WTC11 (cell line): ENCODE data around the gene GPD1.

Experiments used
- AR ChIP-seq: fragments of 250-450 bp; sonication (Bioruptor Pico); IDR thresholded peaks from 2 replicates; pipeline ENCODE4 v1.9.0; 2021; ENCODE audit warnings: mild to moderate bottlenecking
- ATF3 ChIP-seq: sonication (generic); formaldehyde crosslinking; conservative IDR thresholded peaks from 2 replicates; pipeline ENCODE4 v1.8.1; 2022; ENCODE audit warnings: mild to moderate bottlenecking, missing genetic modification reagents
- CREB1 ChIP-seq: sonication (generic); formaldehyde crosslinking; IDR thresholded peaks from 2 replicates; pipeline ENCODE4 v1.8.0; 2023; ENCODE audit warnings: mild to moderate bottlenecking, missing genetic modification reagents
- CTCF ChIP-seq: fragments of 200-600 bp; IDR thresholded peaks from 2 replicates; pipeline ENCODE4 v1.8.0; 2022; ENCODE audit warnings: antibody characterized with exemption
- JUN ChIP-seq: sonication (generic); formaldehyde crosslinking; IDR thresholded peaks from 2 replicates; pipeline ENCODE4 v1.8.0; 2023; ENCODE audit warnings: mild to moderate bottlenecking, missing genetic modification reagents
- NR2C2 ChIP-seq: sonication (generic); formaldehyde crosslinking; IDR thresholded peaks from 2 replicates; pipeline ENCODE4 v1.8.0; 2022; ENCODE audit warnings: mild to moderate bottlenecking, missing genetic modification reagents
- PRDM15 ChIP-seq: sonication (generic); formaldehyde crosslinking; IDR thresholded peaks from 2 replicates; pipeline ENCODE4 v1.8.0; 2022; ENCODE audit warnings: missing genetic modification reagents
- SMAD4 ChIP-seq: sonication (generic); formaldehyde crosslinking; IDR thresholded peaks from 2 replicates; pipeline ENCODE4 v1.8.0; 2022; ENCODE audit warnings: mild to moderate bottlenecking, missing genetic modification reagents
- USF1 ChIP-seq: sonication (generic); formaldehyde crosslinking; IDR thresholded peaks from 2 replicates; pipeline ENCODE4 v1.8.0; 2022; ENCODE audit warnings: mild to moderate bottlenecking, missing genetic modification reagents
- ZNF263 ChIP-seq: sonication (generic); formaldehyde crosslinking; IDR thresholded peaks from 2 replicates; pipeline ENCODE4 v1.8.1; 2022; ENCODE audit warnings: low read depth, mild to moderate bottlenecking, moderate library complexity, missing genetic modification reagents

- TF ChIP-seq CTCF: no peak
- no peak for TF ChIP-seq JUN (CRISPR knock-in tag)
- no peak for TF ChIP-seq PRDM15 (CRISPR knock-in tag)
- no peak for TF ChIP-seq AR (CRISPR knock-in tag)
- no peak for TF ChIP-seq ATF3 (CRISPR knock-in tag)
- TF ChIP-seq NR2C2: no peak
- no peak for TF ChIP-seq USF1 (CRISPR knock-in tag)
- no peak for TF ChIP-seq SMAD4 (CRISPR knock-in tag)
- no peak for TF ChIP-seq CREB1 (CRISPR knock-in tag)
- no peak for TF ChIP-seq ZNF263 (CRISPR knock-in tag)
Measured at GRCh38 chr12:50077099-50077498, 26.7 kb upstream of the GPD1 start.
